Keratinocyte (primary cell): ENCODE measurements around the gene GHITM. TPM values are rescaled to one million over a fixed set of nuclear protein-coding genes. Genes with fewer than 3 reads are reported as not detected.

Experiments used
- DNase-seq: peaks from one replicate; pipeline ENCODE4 v3.0.0-alpha.2; 2011; ENCODE audit warnings: low read depth, missing footprints, low spot score
- FAIRE-seq: peaks from 2 replicates; lab custom pipeline; 2011; peaks lifted over from hg19 to GRCh38; lab: Jason Lieb, UNC
- H2AFZ ChIP-seq: 2 replicates; pipeline ENCODE4 v1.6.0; 2012; ENCODE audit warnings: low read length, control low read depth, inconsistent platforms; ENCODE audit not compliant: control insufficient read depth
- H3K27ac ChIP-seq: 2 replicates; pipeline ENCODE4 v1.5.1; 2011; ENCODE audit warnings: low read length; ENCODE audit not compliant: control insufficient read depth, insufficient read depth
- H3K27me3 ChIP-seq: 3 replicates; pipeline ENCODE4 v1.6.0; 2011; ENCODE audit warnings: low read length; ENCODE audit not compliant: control insufficient read depth, insufficient read depth; ENCODE audit errors: extremely low read depth
- H3K36me3 ChIP-seq, 2 experiments: 2 replicates in 1 of 2; 3 replicates in 1 of 2; pipeline ENCODE4 v1.5.1; 2011; ENCODE audit warnings: low read length in 2 of 2, mild to moderate bottlenecking in 1 of 2; ENCODE audit not compliant: control insufficient read depth in 2 of 2, insufficient read depth in 2 of 2; ENCODE audit errors: extremely low read depth in 1 of 2
- H3K4me1 ChIP-seq: 3 replicates; pipeline ENCODE4 v1.5.1; 2011; ENCODE audit warnings: low read length; ENCODE audit not compliant: control insufficient read depth, insufficient read depth; ENCODE audit errors: extremely low read depth
- H3K4me2 ChIP-seq: 3 replicates; pipeline ENCODE4 v1.6.0; 2011; ENCODE audit warnings: low read depth, low read length; ENCODE audit not compliant: control insufficient read depth, insufficient read depth; ENCODE audit errors: extremely low read depth
- H3K4me3 ChIP-seq, 3 experiments: fragments of 200-600 bp in 1 of 3; sonication (generic) in 1 of 3; 2 replicates in 2 of 3; 3 replicates in 1 of 3; pipeline ENCODE4 v1.5.1; 2011 to 2016; ENCODE audit warnings: low read length in 3 of 3, mild to moderate bottlenecking in 3 of 3, control low read depth in 2 of 3, inconsistent platforms in 1 of 3, low read depth in 1 of 3, mixed read lengths in 1 of 3, mixed run types in 1 of 3, moderate library complexity in 1 of 3; ENCODE audit not compliant: control insufficient read depth in 2 of 3, insufficient read depth in 2 of 3; ENCODE audit errors: extremely low read depth in 1 of 3
- H3K79me2 ChIP-seq: 2 replicates; pipeline ENCODE4 v1.6.0; 2012; ENCODE audit warnings: low read length; ENCODE audit not compliant: control insufficient read depth, insufficient read depth
- H3K9ac ChIP-seq: 3 replicates; pipeline ENCODE4 v1.6.0; 2011; ENCODE audit warnings: low read length; ENCODE audit not compliant: control insufficient read depth, insufficient read depth; ENCODE audit errors: extremely low read depth
- H3K9me1 ChIP-seq: 3 replicates; pipeline ENCODE4 v1.6.0; 2011; ENCODE audit warnings: low read length; ENCODE audit not compliant: control insufficient read depth, insufficient read depth; ENCODE audit errors: extremely low read depth
- H3K9me3 ChIP-seq: 2 replicates; pipeline ENCODE4 v1.5.1; 2012; ENCODE audit warnings: low read depth, low read length; ENCODE audit not compliant: control insufficient read depth
- H4K20me1 ChIP-seq: 3 replicates; pipeline ENCODE4 v1.6.0; 2011; ENCODE audit warnings: low read length; ENCODE audit not compliant: control insufficient read depth, insufficient read depth; ENCODE audit errors: extremely low read depth
- EZH2 ChIP-seq: IDR thresholded peaks from one replicate; pipeline ENCODE4 v1.6.1; 2012; ENCODE audit warnings: inconsistent platforms, mild to moderate bottlenecking, low read length, moderate library complexity
- dilution Hi-C: fragments of 300-500 bp; cut with MboI; formaldehyde crosslinking; loops from one replicate; pipeline ENCODE4 v1.7.0; 2020; ENCODE audit warnings: low sequenced_read_pairs; ENCODE audit not compliant: extremely low pct_ligation_motif_present
- polyA plus RNA-seq, 5 experiments: library from polyadenylated mRNA; depleted of rRNA in 3 of 5; stranded (reverse) in 3 of 5; stranded (forward) in 1 of 5; unstranded in 1 of 5; fragments of >200 nt; gene quantifications; 1 replicate in 1 of 5; 2 replicates in 3 of 5; 3 replicates in 1 of 5; pipeline versions ENCODE4 v1.2.1 to v1.2.3, GENCODE V29; 2011 to 2012; ENCODE audit warnings: missing spikeins in 2 of 5, low read depth in 1 of 5, low replicate concordance in 1 of 5
- TF ChIP-seq, protein P1 (sequence below), 3 experiments: IDR thresholded peaks in 1 of 3; conservative IDR thresholded peaks in 1 of 3; optimal IDR thresholded peaks in 1 of 3; 2 replicates in 2 of 3; 3 replicates in 1 of 3; pipeline versions ENCODE3 to v1.5.1; 2011; ENCODE audit warnings: low read length in 3 of 3, mild to moderate bottlenecking in 3 of 3, moderate library complexity in 2 of 3, control low read depth in 1 of 3, inconsistent platforms in 1 of 3; ENCODE audit not compliant: insufficient read depth in 2 of 3; ENCODE audit errors: extremely low read depth in 1 of 3

Gene GHITM
- polyA plus RNA-seq, 1 donor (not counting 4 experiments of a cell fraction or from before 2014, with no cell fraction given): 214 TPM

DNA sequence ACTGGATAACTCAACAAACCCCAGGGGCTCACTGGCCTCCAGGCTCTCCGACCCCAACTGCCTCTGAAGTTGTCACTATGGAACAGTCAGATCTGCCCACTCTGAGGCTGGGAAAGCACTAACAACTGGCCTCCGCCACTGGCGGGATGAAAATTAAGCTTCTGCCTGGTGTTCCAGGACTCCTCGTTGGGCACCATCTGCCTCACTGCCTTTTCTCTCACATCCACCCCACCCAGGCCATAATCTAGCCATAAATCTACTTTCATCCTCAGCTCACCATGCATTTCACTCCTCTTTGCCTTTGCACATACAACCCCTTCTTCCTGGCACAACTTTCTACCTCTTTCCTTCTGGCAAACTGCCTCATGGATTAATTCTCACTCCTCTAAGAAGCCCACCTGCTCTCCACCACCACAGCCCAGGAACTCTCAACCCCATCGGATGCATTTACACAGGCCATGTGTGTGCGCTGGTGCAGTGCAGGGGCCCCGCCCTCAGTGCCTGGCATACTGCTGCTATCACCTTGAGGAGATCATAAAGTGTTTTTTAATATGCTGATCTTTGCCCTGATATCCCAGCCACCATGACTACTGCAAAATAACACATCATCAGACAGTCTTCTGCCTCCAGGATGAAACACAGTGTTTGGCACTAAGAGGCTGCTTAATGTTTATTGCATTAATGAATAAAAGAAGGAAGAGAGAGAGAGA lies 59.1 kb downstream of the GHITM start:
- Histone ChIP-seq H3K9me3 (no peaks in the 10 kb centered on the region), H3K27ac (no peak overlapping the region), H2AFZ (no peak overlapping the region), H3K9me1 (no peaks in the 10 kb centered on the region), H3K9ac (no peak overlapping the region), H3K4me1 (peaks cover 6% of the 10 kb centered on the region), H3K4me3 (no peak overlapping the region), H3K4me2 (no peak overlapping the region), H3K27me3 (peaks cover 54% of the 10 kb centered on the region), H4K20me1 (no peaks in the 10 kb centered on the region), H3K79me2 (no peaks in the 10 kb centered on the region), H3K36me3 (no peaks in the 10 kb centered on the region)
- DNase-seq: no peak
- no peak for FAIRE-seq
- dilution Hi-C loops: no loop called here
- TF ChIP-seq, protein P1, sequence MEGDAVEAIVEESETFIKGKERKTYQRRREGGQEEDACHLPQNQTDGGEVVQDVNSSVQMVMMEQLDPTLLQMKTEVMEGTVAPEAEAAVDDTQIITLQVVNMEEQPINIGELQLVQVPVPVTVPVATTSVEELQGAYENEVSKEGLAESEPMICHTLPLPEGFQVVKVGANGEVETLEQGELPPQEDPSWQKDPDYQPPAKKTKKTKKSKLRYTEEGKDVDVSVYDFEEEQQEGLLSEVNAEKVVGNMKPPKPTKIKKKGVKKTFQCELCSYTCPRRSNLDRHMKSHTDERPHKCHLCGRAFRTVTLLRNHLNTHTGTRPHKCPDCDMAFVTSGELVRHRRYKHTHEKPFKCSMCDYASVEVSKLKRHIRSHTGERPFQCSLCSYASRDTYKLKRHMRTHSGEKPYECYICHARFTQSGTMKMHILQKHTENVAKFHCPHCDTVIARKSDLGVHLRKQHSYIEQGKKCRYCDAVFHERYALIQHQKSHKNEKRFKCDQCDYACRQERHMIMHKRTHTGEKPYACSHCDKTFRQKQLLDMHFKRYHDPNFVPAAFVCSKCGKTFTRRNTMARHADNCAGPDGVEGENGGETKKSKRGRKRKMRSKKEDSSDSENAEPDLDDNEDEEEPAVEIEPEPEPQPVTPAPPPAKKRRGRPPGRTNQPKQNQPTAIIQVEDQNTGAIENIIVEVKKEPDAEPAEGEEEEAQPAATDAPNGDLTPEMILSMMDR (optimal IDR thresholded peaks at IDR 0.05 in 1 of 3, IDR thresholded peaks at IDR 0.05 in 1 of 3, conservative IDR thresholded peaks at IDR 0.05 in 1 of 3; ENCODE audit: extremely low read depth in 1 of 3, insufficient read depth in 2 of 3, low read length in 3 of 3): no peak
- TF ChIP-seq EZH2: no peak

DNA sequence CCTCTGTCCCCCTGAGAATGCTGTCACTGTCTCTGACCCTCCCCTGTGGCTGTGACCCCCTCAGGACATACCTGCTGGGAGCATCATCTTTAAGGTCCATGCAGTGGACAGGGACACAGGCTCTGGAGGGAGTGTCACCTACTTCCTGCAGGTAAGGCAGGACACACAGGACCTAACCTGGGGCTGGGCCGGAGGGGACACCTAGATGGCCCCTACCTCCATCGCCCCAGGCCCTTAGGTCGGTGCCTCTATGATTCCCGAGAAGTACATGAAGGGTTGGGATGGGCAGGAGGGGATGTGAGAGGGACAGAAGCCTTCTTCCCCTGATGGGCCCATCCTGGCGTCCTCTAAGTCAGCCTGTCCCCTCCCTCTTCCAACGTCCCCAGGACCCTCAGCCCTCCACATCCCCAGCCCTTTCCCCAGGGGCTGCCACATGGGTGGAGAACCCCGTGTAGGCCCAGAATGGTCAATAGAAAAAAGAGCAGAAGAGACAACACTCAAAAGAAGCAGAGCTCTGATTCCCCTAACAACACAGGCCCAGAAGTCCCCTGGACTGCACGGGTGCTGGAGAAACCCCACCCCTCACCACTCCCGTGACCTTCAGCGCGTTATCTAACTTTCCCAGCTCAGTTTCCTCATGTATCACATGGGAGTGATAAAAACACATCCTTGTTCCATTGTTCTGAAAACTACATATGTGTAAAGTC lies 61.4 kb downstream of the GHITM start:
- Histone ChIP-seq H3K27me3 (peaks cover 32% of the 10 kb centered on the region), H2AFZ (no peak overlapping the region), H3K9me3 (no peaks in the 10 kb centered on the region), H3K4me2 (no peak overlapping the region), H4K20me1 (no peaks in the 10 kb centered on the region), H3K27ac (no peak overlapping the region), H3K4me3 (no peak overlapping the region), H3K36me3 (no peaks in the 10 kb centered on the region), H3K4me1 (no peaks in the 10 kb centered on the region), H3K9me1 (no peaks in the 10 kb centered on the region), H3K79me2 (no peaks in the 10 kb centered on the region), H3K9ac (no peak overlapping the region)
- TF ChIP-seq, protein P1 (optimal IDR thresholded peaks at IDR 0.05 in 1 of 3, IDR thresholded peaks at IDR 0.05 in 1 of 3, conservative IDR thresholded peaks at IDR 0.05 in 1 of 3; ENCODE audit: extremely low read depth in 1 of 3, insufficient read depth in 2 of 3, low read length in 3 of 3): no peak
- no peak for TF ChIP-seq EZH2
- DNase-seq (no peak), FAIRE-seq (no peak)
- dilution Hi-C loops: loop anchor here (10.0 kb wide), 1 partner anchor 56 kb away; no protein-coding TSS in a partner anchor
